Measurements from ENCODE around the gene EIF4G3.

The EIF4G3 gene

DNA sequence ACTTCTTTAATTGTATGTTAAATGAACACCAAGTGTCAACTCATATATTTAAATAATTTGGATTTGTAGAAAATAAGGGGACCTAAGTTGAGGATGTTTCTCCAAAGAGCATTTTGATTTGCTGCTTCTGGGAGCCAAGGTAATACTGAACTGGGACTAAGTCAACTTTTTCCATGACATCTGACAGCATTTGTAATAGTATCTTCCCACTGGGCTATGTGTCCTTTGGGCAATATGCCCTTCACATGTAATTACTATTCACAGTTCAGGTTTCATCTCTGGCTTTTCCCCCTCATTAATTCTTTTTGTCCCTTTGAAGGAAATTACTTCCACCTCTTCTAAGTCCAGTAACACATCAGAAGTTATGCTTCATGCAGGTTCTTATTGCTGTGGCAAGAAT is 352.9 kb downstream of the EIF4G3 start:
- H3K4me3 Mint-ChIP-seq = no peak overlapping the region
- TF ChIP-seq, protein P1, sequence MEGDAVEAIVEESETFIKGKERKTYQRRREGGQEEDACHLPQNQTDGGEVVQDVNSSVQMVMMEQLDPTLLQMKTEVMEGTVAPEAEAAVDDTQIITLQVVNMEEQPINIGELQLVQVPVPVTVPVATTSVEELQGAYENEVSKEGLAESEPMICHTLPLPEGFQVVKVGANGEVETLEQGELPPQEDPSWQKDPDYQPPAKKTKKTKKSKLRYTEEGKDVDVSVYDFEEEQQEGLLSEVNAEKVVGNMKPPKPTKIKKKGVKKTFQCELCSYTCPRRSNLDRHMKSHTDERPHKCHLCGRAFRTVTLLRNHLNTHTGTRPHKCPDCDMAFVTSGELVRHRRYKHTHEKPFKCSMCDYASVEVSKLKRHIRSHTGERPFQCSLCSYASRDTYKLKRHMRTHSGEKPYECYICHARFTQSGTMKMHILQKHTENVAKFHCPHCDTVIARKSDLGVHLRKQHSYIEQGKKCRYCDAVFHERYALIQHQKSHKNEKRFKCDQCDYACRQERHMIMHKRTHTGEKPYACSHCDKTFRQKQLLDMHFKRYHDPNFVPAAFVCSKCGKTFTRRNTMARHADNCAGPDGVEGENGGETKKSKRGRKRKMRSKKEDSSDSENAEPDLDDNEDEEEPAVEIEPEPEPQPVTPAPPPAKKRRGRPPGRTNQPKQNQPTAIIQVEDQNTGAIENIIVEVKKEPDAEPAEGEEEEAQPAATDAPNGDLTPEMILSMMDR (IDR thresholded peaks at IDR 0.05; ENCODE audit: unreplicated experiment in 3 of 3) = no peak
- H3K9me3 Mint-ChIP-seq = no peaks in the 10 kb centered on the region
- H3K4me1 Mint-ChIP-seq = no peaks in the 10 kb centered on the region
- H3K27me3 Mint-ChIP-seq (ENCODE audit: low read depth) = no peaks in the 10 kb centered on the region
- peaks cover 60% of the 10 kb centered on the region for H3K36me3 Mint-ChIP-seq (ENCODE audit: low read depth)
- no peak overlapping the region for H3K27ac Mint-ChIP-seq

DNA sequence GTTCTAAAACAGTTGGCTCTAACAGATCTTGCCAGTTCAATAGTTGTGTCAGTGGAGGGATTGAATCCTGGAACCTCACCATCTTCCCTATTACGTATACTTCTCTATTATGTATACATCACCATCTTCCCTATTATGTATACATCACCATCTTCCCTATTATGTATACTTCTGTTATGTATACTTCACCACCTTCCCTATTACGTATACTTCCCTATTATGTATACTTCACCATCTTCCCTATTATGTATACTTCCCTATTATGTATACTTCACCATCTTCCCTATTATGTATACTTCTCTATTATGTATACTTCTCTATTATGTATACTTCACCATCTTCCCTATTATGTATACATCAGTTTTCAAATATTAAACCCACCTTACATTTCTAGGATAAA is 355.2 kb downstream of the EIF4G3 start:
- no peak overlapping the region for H3K4me3 Mint-ChIP-seq
- no peaks in the 10 kb centered on the region for H3K27me3 Mint-ChIP-seq (ENCODE audit: low read depth)

DNA sequence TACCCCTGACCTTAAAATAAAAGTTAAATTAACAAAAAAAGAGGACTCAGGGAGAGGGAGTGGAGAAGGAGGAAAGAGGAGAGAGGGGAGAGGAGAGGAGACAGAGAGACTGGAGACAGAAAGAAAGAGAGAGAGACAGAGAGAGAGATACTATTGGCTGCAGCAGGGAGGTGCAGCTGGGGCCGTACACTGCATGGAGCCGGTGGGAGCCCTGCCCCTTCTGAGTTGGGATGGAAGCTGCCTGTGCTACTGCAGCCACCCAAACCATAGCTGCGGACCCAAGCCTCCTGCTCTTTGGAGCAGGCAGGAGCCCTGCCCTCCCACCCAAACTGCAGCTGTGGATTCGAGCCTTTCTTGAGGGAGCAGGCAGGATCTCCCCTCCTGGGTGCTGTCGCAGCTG is 356.9 kb downstream of the EIF4G3 start:
- peaks cover 55% of the 10 kb centered on the region for H3K36me3 Mint-ChIP-seq (ENCODE audit: low read depth)
- TF ChIP-seq, protein P1 (IDR thresholded peaks at IDR 0.05; ENCODE audit: unreplicated experiment in 3 of 3) = no peak
- no peaks in the 10 kb centered on the region for H3K9me3 Mint-ChIP-seq
- no peak overlapping the region for H3K27ac Mint-ChIP-seq
- H3K27me3 Mint-ChIP-seq (ENCODE audit: low read depth) = no peaks in the 10 kb centered on the region
- H3K4me3 Mint-ChIP-seq = no peak overlapping the region
- no peaks in the 10 kb centered on the region for H3K4me1 Mint-ChIP-seq

More for the DNA sequence above, 355.2 kb downstream of the EIF4G3 start:
- Mint-ChIP-seq H3K27ac (no peak overlapping the region), H3K36me3 (ENCODE audit: low read depth) (peaks cover 59% of the 10 kb centered on the region), H3K9me3 (no peaks in the 10 kb centered on the region), H3K4me1 (no peaks in the 10 kb centered on the region)
- TF ChIP-seq, protein P1 (IDR thresholded peaks at IDR 0.05; ENCODE audit: unreplicated experiment in 3 of 3) = no peak

DNA sequence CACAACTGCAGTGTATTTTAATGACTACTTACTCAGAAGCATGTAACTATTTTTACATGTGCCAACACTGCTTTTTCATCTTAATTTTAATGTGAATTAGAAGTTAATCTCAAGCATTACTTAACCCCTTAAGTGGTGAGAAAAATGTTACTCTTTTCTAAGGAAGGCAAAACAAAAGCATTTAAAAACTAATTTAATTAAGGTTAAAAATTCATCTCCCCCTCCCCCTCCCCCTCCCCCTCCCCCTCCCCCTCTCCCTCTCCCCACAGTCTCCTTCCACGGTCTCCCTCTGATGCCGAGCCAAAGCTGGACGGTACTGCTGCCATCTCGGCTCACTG is 362.2 kb downstream of the EIF4G3 start:
- no peaks in the 10 kb centered on the region for H3K4me1 Mint-ChIP-seq
- no peak overlapping the region for H3K27ac Mint-ChIP-seq
- H3K27me3 Mint-ChIP-seq (ENCODE audit: low read depth) = no peaks in the 10 kb centered on the region
- TF ChIP-seq, protein P1 (IDR thresholded peaks at IDR 0.05; ENCODE audit: unreplicated experiment in 3 of 3) = no peak
- H3K36me3 Mint-ChIP-seq (ENCODE audit: low read depth) = peaks cover 48% of the 10 kb centered on the region
- no peaks in the 10 kb centered on the region for H3K9me3 Mint-ChIP-seq
- H3K4me3 Mint-ChIP-seq = no peak overlapping the region

DNA sequence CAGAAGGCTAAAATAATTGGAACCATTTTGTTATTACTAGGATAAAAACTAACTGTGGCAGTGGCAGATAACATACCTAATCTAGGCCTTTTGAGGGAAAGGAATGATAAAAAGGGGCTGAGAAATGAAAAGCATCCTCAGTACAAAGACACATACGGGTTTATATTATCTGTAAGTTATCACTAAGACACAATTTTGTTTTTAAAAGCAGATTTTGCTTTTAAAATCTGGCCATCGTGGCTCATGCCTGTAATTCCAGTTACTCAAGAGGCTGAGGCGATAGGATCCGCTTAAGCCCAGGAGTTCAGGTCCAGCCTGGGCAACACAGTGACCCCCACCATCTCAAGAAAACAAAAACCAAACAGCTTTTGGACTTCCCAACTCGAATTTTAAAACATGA is 364.8 kb downstream of the EIF4G3 start:
- Mint-ChIP-seq H3K36me3 (ENCODE audit: low read depth) (peaks cover 40% of the 10 kb centered on the region), H3K27ac (no peak overlapping the region), H3K9me3 (no peaks in the 10 kb centered on the region), H3K27me3 (ENCODE audit: low read depth) (no peaks in the 10 kb centered on the region), H3K4me3 (no peak overlapping the region), H3K4me1 (no peaks in the 10 kb centered on the region)
- TF ChIP-seq, protein P1 (IDR thresholded peaks at IDR 0.05; ENCODE audit: unreplicated experiment in 3 of 3) = no peak

DNA sequence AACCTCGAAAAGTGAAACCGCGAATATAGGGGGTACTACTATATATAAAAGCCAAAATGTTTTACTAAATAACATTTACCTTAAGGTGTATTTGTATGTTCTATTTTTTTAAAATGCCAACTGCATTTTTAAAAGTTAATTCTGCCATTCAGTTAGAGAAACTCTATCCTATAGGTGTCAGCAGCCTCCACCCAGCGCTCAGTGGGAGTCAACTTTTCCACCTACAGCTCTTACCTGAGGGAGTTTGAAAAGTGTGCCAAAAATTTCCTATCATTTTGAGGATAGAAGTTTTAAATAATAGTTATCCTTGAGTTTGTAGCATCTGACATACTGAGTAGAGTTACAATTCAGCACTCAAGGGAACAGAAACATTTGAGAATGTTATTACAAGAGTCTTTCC is 383.5 kb downstream of the EIF4G3 start:
- no peaks in the 10 kb centered on the region for H3K9me3 Mint-ChIP-seq
- H3K27ac Mint-ChIP-seq = peak overlapping the region in 1 of 3 experiments; percentile 19
- H3K4me3 Mint-ChIP-seq = no peak overlapping the region
- no peaks in the 10 kb centered on the region for H3K27me3 Mint-ChIP-seq (ENCODE audit: low read depth)
- TF ChIP-seq, protein P1 (IDR thresholded peaks at IDR 0.05; ENCODE audit: unreplicated experiment in 3 of 3) = no peak
- peaks cover 2% of the 10 kb centered on the region for H3K4me1 Mint-ChIP-seq
- no peaks in the 10 kb centered on the region for H3K36me3 Mint-ChIP-seq (ENCODE audit: low read depth)

Measured in nephron (organoid).